GM12892 (cell line): ENCODE measurements around the gene PDYN.

Experiments used
- POLR2A ChIP-seq: IDR thresholded peaks from 2 replicates; pipeline ENCODE4 v1.6.1; 2011; ENCODE audit warnings: low read depth, low read length, control low read depth
- POLR2AphosphoS5 ChIP-seq: IDR thresholded peaks from 2 replicates; pipeline ENCODE4 v1.6.1; 2011; ENCODE audit warnings: low read depth, low read length, control low read depth

- TF ChIP-seq POLR2AphosphoS5 (no peak), POLR2A (no peak)
Measured at GRCh38 chr20:1994627-1995026, 769 bp upstream of the PDYN start.
